ENCODE data around the gene PSTPIP1.
"Not testable (repeated sequence)": the region's sequence is repeated elsewhere in the genome, so short reads cannot be mapped to it uniquely, and the experiment has no call there.

Gene PSTPIP1

GRCh38 chr15:76994971-76995945 lies at the start of gene PSTPIP1:
TSS of gene PSTPIP1 (plus strand) at chr15:76995126. CDS start at chr15:76995574, 448 bp downstream.
- peak; percentile 60 for DNase-seq

- no peak for DNase-seq
These were observed 49.3 kb upstream of the PSTPIP1 start for GRCh38 chr15:76945494-76946093.

GRCh38 chr15:76947454-76947853 lies 47.5 kb upstream of the PSTPIP1 start:
- DNase-seq, result no peak

GRCh38 chr15:76951220-76951619 lies 43.7 kb upstream of the PSTPIP1 start:
- no peak for DNase-seq

- no peak for DNase-seq
These were observed 41.0 kb upstream of the PSTPIP1 start for GRCh38 chr15:76953913-76954312.

GRCh38 chr15:76954744-76955143 lies 40.2 kb upstream of the PSTPIP1 start:
- no peak for DNase-seq

- no peak for DNase-seq
These were observed 33.5 kb upstream of the PSTPIP1 start for GRCh38 chr15:76961268-76962011.

GRCh38 chr15:76962337-76963013 lies 32.5 kb upstream of the PSTPIP1 start:
- no peak for DNase-seq

- no peak for DNase-seq
These were observed 31.3 kb upstream of the PSTPIP1 start for GRCh38 chr15:76963596-76963995.

- DNase-seq, result no peak
These were observed 30.8 kb upstream of the PSTPIP1 start for GRCh38 chr15:76964157-76964556.

- not testable (repeated sequence) for DNase-seq
These were observed 28.9 kb upstream of the PSTPIP1 start for GRCh38 chr15:76966051-76966450.

GRCh38 chr15:76967067-76967466 lies 27.9 kb upstream of the PSTPIP1 start:
- DNase-seq, result no peak

- DNase-seq, result no peak
These were observed 26.6 kb upstream of the PSTPIP1 start for GRCh38 chr15:76968306-76968705.

GRCh38 chr15:76972389-76973361 lies 22.3 kb upstream of the PSTPIP1 start:
- DNase-seq, result no peak

GRCh38 chr15:76973362-76973743 lies 21.6 kb upstream of the PSTPIP1 start:
- DNase-seq, result peak; percentile 64

- no peak for DNase-seq
These were observed 21.0 kb upstream of the PSTPIP1 start for GRCh38 chr15:76973906-76974305.

- no peak for DNase-seq
These were observed 20.4 kb upstream of the PSTPIP1 start for GRCh38 chr15:76974456-76975036.

- no peak for DNase-seq
These were observed 18.8 kb upstream of the PSTPIP1 start for GRCh38 chr15:76976141-76976540.

- DNase-seq, result no peak
These were observed 18.2 kb upstream of the PSTPIP1 start for GRCh38 chr15:76976572-76977270.

GRCh38 chr15:76978522-76979330 lies 16.2 kb upstream of the PSTPIP1 start:
- DNase-seq, result no peak
